ENCODE measurements around the gene JAK2. TPM values are rescaled to one million over a fixed set of nuclear protein-coding genes. Genes with fewer than 3 reads are reported as not detected.

JAK2 gene
- total and polyA plus RNA-seq, 5 donors from 2014 or later = 6.8 to 19.5 (median 6.8) TPM

- DNase-seq = no peak
- H3K27ac ChIP-seq (ENCODE audit: insufficient read depth, low read length, poor library complexity, severe bottlenecking) = no peak overlapping the region
- Mint-ChIP-seq H3K4me1 (peaks cover 0 to 4% (median 0%) of the 10 kb centered on the region in 4 donors), H3K27me3 (no peaks in the 10 kb centered on the region), H3K4me3 (no peak overlapping the region), H3K27ac (no peak overlapping the region), H3K9me3 (peaks cover 0 to 6% (median 0%) of the 10 kb centered on the region in 7 donors), H3K36me3 (peaks cover 14% of the 10 kb centered on the region)
- no peaks in the 10 kb centered on the region for H3K4me1 ChIP-seq (ENCODE audit: control insufficient read depth, insufficient read depth, low read length, poor library complexity, severe bottlenecking)
- H3K9me3 ChIP-seq (ENCODE audit: control insufficient read depth in 2 of 2, low read length in 2 of 2) = no peaks in the 10 kb centered on the region
- peaks cover 5% of the 10 kb centered on the region for H3K36me3 ChIP-seq (ENCODE audit: control insufficient read depth, insufficient read depth, low read length)
- ATAC-seq (ENCODE audit: low read depth in 2 of 2) = no peak
- no peak overlapping the region for H3K4me3 ChIP-seq (ENCODE audit: low read depth, low read length)
- no peaks in the 10 kb centered on the region for H3K27me3 ChIP-seq (ENCODE audit: control insufficient read depth, insufficient read depth, low read length)
These were observed 128.5 kb downstream of the JAK2 start for GRCh38 chr9:5113523-5113922.

DNA sequence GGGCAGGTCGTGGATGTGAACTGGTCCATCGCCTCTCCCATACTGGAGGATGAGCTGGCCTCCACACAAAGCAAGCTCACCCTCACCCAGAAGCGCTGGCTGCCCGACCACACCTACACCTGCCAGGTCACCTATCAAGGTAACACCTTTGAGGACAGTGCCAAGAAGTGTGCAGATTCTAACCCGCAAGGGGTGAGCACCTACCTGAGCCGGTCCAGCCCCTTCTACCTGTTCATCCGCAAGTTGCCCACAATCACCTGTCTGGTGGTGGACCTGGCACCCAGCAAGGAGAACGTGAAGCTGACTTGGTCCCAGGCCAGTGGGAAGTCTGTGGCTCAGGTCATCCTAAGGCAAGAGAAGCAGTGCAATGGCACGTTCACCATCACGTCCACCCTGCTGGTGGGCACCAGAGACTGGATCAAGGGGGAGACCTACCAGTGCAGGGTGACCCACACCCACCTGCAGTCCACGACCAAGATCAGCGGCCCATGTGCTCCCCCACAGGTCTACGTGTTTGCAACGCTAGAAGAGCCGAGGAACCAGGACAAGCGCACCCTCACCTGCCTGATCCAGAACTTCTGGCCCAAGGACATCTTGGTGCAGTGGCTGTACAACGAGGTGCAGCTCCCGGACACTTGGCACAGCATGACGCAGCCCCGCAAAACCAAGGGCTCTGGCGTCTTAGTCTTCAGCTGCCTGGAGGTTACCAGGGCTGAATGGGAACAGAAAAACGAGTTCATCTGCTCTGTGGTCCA is 129.1 kb downstream of the JAK2 start:
- Histone ChIP-seq H3K27ac (ENCODE audit: insufficient read depth, low read length, poor library complexity, severe bottlenecking) (no peak overlapping the region), H3K4me3 (ENCODE audit: low read depth, low read length) (no peak overlapping the region), H3K27me3 (ENCODE audit: control insufficient read depth, insufficient read depth, low read length) (no peaks in the 10 kb centered on the region), H3K4me1 (ENCODE audit: control insufficient read depth, insufficient read depth, low read length, poor library complexity, severe bottlenecking) (no peaks in the 10 kb centered on the region), H3K36me3 (ENCODE audit: control insufficient read depth, insufficient read depth, low read length) (peaks cover 5% of the 10 kb centered on the region), H3K9me3 (ENCODE audit: control insufficient read depth in 2 of 2, low read length in 2 of 2) (no peaks in the 10 kb centered on the region)
- no peak overlapping the region for H3K27ac Mint-ChIP-seq
- no peak for DNase-seq
- H3K4me3 Mint-ChIP-seq = no peak overlapping the region
- H3K4me1 Mint-ChIP-seq = peaks cover 0 to 4% (median 0%) of the 10 kb centered on the region in 4 donors
- H3K36me3 Mint-ChIP-seq = peaks cover 14% of the 10 kb centered on the region
- H3K27me3 Mint-ChIP-seq = no peaks in the 10 kb centered on the region
- H3K9me3 Mint-ChIP-seq = peaks cover 0 to 6% (median 0%) of the 10 kb centered on the region in 7 donors
- no peak for ATAC-seq (ENCODE audit: low read depth in 2 of 2)

DNA sequence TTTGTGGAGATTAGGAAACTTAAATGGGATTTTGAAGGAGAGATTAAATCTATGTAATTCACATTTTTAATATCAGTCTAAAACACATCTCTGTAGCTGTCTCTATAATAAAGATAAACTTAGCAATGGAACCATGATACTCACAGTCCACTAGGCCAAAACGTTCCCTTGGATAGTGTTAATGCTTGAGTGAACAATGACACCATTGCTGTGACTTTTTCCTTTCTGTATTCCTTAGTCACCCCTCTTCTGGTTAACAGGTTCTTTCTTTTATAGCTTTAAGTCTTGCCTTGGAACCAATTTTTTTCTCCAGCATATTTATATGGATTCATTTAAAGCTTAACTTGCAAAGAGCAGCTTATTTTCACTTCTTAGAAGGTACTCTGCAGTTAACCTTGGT is 137.0 kb downstream of the JAK2 start:
- H3K4me1 Mint-ChIP-seq = peaks cover 0 to 12% (median 1%) of the 10 kb centered on the region in 4 donors

GRCh38 chr9:5122516-5122915 is 137.4 kb downstream of the JAK2 start:
- Mint-ChIP-seq H3K4me3 (no peak overlapping the region), H3K27ac (no peak overlapping the region)
- H3K36me3 ChIP-seq (ENCODE audit: control insufficient read depth, insufficient read depth, low read length) = peaks cover 34% of the 10 kb centered on the region

More for the DNA sequence above, 137.0 kb downstream of the JAK2 start:
- no peaks in the 10 kb centered on the region for H3K9me3 ChIP-seq (ENCODE audit: control insufficient read depth in 2 of 2, low read length in 2 of 2)
- H3K27me3 ChIP-seq (ENCODE audit: control insufficient read depth, insufficient read depth, low read length) = no peaks in the 10 kb centered on the region
- DNase-seq = no peak
- no peak overlapping the region for H3K4me3 Mint-ChIP-seq
- H3K36me3 ChIP-seq (ENCODE audit: control insufficient read depth, insufficient read depth, low read length) = peaks cover 33% of the 10 kb centered on the region
- H3K9me3 Mint-ChIP-seq = no peaks in the 10 kb centered on the region
- ATAC-seq (ENCODE audit: low read depth in 2 of 2) = no peak
- H3K4me3 ChIP-seq (ENCODE audit: low read depth, low read length) = no peak overlapping the region
- no peaks in the 10 kb centered on the region for H3K4me1 ChIP-seq (ENCODE audit: control insufficient read depth, insufficient read depth, low read length, poor library complexity, severe bottlenecking)
- H3K27ac ChIP-seq (ENCODE audit: insufficient read depth, low read length, poor library complexity, severe bottlenecking) = no peak overlapping the region
- no peak overlapping the region for H3K27ac Mint-ChIP-seq
- H3K36me3 Mint-ChIP-seq = peaks cover 38% of the 10 kb centered on the region
- H3K27me3 Mint-ChIP-seq = no peaks in the 10 kb centered on the region

DNA sequence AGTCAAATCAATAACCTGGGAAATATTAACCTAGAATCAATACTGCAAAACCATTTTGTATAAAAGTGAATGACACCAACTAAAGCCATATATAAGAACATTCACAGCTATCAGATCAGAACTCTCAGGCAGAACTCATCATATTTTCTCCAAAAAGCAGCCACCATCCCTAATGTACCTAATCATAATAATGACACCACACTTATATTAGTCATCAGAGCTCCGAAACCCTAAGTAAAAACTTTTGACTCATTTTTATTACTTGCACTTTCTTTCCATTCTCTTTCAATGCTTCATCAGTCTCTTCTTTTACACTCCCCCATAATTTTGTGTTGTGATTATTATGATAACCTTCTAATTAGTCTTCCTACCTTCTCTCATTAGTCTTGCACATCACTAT is 155.1 kb downstream of the JAK2 start:
- Mint-ChIP-seq H3K27me3 (no peaks in the 10 kb centered on the region), H3K4me1 (no peaks in the 10 kb centered on the region), H3K36me3 (peaks cover 32% of the 10 kb centered on the region), H3K4me3 (no peak overlapping the region), H3K9me3 (peaks cover 4 to 37% (median 15%) of the 10 kb centered on the region in 7 donors), H3K27ac (no peak overlapping the region)
- Histone ChIP-seq H3K27me3 (ENCODE audit: control insufficient read depth, insufficient read depth, low read length) (no peaks in the 10 kb centered on the region), H3K4me3 (ENCODE audit: low read depth, low read length) (no peak overlapping the region), H3K4me1 (ENCODE audit: control insufficient read depth, insufficient read depth, low read length, poor library complexity, severe bottlenecking) (no peaks in the 10 kb centered on the region), H3K27ac (ENCODE audit: insufficient read depth, low read length, poor library complexity, severe bottlenecking) (no peak overlapping the region), H3K36me3 (ENCODE audit: control insufficient read depth, insufficient read depth, low read length) (no peaks in the 10 kb centered on the region), H3K9me3 (ENCODE audit: control insufficient read depth in 2 of 2, low read length in 2 of 2) (peaks cover 5 to 8% of the 10 kb centered on the region in 2 experiments)
- DNase-seq = no peak
- ATAC-seq (ENCODE audit: low read depth in 2 of 2) = no peak

More at GRCh38 chr9:5122516-5122915, 137.4 kb downstream of the JAK2 start:
- ATAC-seq (ENCODE audit: low read depth in 2 of 2) (no peak), DNase-seq (no peak)
- Histone ChIP-seq H3K27me3 (ENCODE audit: control insufficient read depth, insufficient read depth, low read length) (no peaks in the 10 kb centered on the region), H3K9me3 (ENCODE audit: control insufficient read depth in 2 of 2, low read length in 2 of 2) (no peaks in the 10 kb centered on the region), H3K4me3 (ENCODE audit: low read depth, low read length) (no peak overlapping the region), H3K27ac (ENCODE audit: insufficient read depth, low read length, poor library complexity, severe bottlenecking) (no peak overlapping the region), H3K4me1 (ENCODE audit: control insufficient read depth, insufficient read depth, low read length, poor library complexity, severe bottlenecking) (no peaks in the 10 kb centered on the region)
- Mint-ChIP-seq H3K9me3 (no peaks in the 10 kb centered on the region), H3K4me1 (peaks cover 0 to 12% (median 1%) of the 10 kb centered on the region in 4 donors), H3K27me3 (no peaks in the 10 kb centered on the region), H3K36me3 (peaks cover 40% of the 10 kb centered on the region)

- H3K4me1 ChIP-seq (ENCODE audit: control insufficient read depth, insufficient read depth, low read length, poor library complexity, severe bottlenecking) = no peaks in the 10 kb centered on the region
- Mint-ChIP-seq H3K4me1 (no peaks in the 10 kb centered on the region), H3K36me3 (peaks cover 44% of the 10 kb centered on the region), H3K4me3 (no peak overlapping the region), H3K9me3 (peaks cover 4 to 23% (median 11%) of the 10 kb centered on the region in 7 donors), H3K27ac (no peak overlapping the region), H3K27me3 (no peaks in the 10 kb centered on the region)
- no peak overlapping the region for H3K27ac ChIP-seq (ENCODE audit: insufficient read depth, low read length, poor library complexity, severe bottlenecking)
- no peaks in the 10 kb centered on the region for H3K27me3 ChIP-seq (ENCODE audit: control insufficient read depth, insufficient read depth, low read length)
- peaks cover 0 to 11% of the 10 kb centered on the region in 2 experiments for H3K9me3 ChIP-seq (ENCODE audit: control insufficient read depth in 2 of 2, low read length in 2 of 2)
- DNase-seq (no peak), ATAC-seq (ENCODE audit: low read depth in 2 of 2) (no peak)
- no peaks in the 10 kb centered on the region for H3K36me3 ChIP-seq (ENCODE audit: control insufficient read depth, insufficient read depth, low read length)
- no peak overlapping the region for H3K4me3 ChIP-seq (ENCODE audit: low read depth, low read length)
These were observed 159.1 kb downstream of the JAK2 start for GRCh38 chr9:5144217-5144616.

- Histone ChIP-seq H3K9me3 (ENCODE audit: control insufficient read depth in 2 of 2, low read length in 2 of 2) (peaks cover 7 to 11% of the 10 kb centered on the region in 2 experiments), H3K4me1 (ENCODE audit: control insufficient read depth, insufficient read depth, low read length, poor library complexity, severe bottlenecking) (no peaks in the 10 kb centered on the region), H3K36me3 (ENCODE audit: control insufficient read depth, insufficient read depth, low read length) (no peaks in the 10 kb centered on the region), H3K27me3 (ENCODE audit: control insufficient read depth, insufficient read depth, low read length) (no peaks in the 10 kb centered on the region), H3K4me3 (ENCODE audit: low read depth, low read length) (no peak overlapping the region), H3K27ac (ENCODE audit: insufficient read depth, low read length, poor library complexity, severe bottlenecking) (no peak overlapping the region)
- H3K9me3 Mint-ChIP-seq = peaks cover 4 to 31% (median 14%) of the 10 kb centered on the region in 7 donors
- ATAC-seq (ENCODE audit: low read depth in 2 of 2) = no peak
- DNase-seq = no peak
- H3K4me3 Mint-ChIP-seq = peak overlapping the region in 1 of 4 donors; percentile 28
- H3K27ac Mint-ChIP-seq = no peak overlapping the region
- H3K4me1 Mint-ChIP-seq = no peaks in the 10 kb centered on the region
- H3K36me3 Mint-ChIP-seq = peaks cover 39% of the 10 kb centered on the region
- H3K27me3 Mint-ChIP-seq = no peaks in the 10 kb centered on the region
These were observed 161.2 kb downstream of the JAK2 start for GRCh38 chr9:5146241-5146640.
